HG03342 (cell line): ENCODE measurements around the gene TBXT.

Source experiments
- ATAC-seq: cut with Tn5 transposase; IDR thresholded peaks from one replicate; pipeline ENCODE4 v1.9.1; 2021; ENCODE audit warnings: mild to moderate bottlenecking, moderate library complexity; ENCODE audit not compliant: unreplicated experiment

Gene TBXT

DNA sequence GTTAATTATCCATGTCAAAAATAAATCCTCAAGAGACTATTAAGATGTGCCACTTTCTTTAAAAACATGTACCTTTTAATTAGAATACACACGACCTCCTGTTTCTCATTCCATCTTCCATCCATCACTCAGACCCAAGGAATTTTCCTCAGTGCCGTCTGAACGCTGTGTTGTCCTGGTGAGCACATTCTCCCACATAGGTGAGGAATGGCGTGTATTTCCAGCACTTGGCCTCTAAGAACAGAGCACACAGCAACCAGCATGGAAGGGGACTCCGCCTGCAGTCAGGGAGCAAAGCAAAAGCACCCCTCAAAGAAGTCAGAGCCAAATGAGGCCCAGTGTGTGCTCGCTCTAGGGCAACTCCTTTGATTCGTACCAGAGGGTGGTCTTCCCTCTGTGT lies 45.9 kb downstream of the TBXT start:
- no peak for ATAC-seq

DNA sequence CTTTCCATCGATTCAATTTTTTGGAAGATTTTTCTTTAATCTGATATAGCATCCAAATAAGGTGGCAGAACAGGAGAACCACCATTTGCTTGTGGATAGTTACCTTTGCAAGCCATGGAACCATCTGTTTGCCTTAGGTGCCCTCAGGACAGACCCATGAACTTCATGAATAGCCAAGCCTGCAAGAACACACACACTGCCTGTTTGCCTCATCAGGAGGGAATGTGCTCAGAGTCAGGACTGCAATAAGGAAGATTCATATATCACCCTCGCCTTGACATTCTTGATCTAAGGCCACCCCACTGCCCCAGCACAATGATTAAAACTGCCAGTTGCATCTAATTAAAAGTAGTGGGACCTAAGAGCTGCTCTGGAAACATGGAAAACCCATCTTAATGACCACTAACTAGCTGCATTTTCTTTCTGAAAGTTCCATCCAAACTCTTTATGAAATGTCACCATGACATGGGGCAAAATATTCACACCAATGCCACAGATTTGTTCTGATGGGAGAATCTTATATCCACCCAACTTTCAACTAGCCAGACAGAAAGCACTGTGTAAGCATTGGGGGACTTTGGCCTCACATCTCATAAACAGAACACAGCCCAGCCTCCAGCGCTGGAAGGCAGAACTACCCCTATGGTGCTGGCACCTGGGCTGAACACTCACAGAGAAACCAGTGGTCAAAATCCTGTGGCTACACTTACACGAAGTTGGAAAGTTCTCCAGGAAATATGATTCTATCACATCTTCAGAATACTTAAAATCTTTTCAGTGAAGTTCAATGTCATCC lies 48.3 kb downstream of the TBXT start:
- ATAC-seq: no peak

DNA sequence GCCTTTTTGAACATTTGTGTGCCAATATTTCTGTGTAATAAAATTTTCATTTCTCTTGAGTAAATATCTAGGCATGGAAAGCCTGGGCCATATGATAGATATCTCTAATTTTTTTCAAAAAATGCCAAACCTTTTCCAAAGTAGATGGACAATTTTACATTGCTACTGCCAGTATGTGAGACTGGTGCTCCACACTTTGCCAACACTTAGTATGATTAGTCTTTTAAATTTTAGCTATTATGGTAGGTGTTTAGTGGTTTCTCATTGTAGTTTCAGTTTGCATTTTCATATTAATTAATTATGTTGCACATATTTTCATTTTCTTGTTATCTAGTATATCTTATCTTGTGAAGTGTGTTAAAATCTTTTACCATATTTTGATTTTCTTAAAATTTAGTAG lies 52.0 kb downstream of the TBXT start:
- ATAC-seq: no peak

- ATAC-seq: no peak
Measured at GRCh38 chr6:166112580-166112979, 55.1 kb downstream of the TBXT start.

DNA sequence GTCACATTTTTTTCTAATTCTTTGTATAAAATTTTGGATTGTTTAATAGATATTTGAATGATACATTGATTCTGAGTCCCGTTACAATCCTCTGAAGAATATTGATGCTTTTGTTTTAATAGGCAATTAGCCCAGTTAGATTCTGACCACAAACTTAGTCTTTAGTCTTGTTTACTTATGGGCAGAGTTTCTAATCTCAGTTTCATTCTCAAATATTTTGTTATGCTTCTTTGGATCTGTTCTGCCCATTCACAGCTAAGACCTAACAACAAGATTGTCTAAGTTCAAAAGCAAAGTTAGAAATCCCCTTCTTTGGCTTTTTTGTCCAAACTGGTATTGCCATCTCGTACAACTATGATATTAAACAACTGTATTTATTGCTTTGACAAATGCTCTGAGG lies 58.0 kb downstream of the TBXT start:
- ATAC-seq: no peak
